NCI-H2107 treated with DMSO at 0.1 percent for 48 hours (cell line): ENCODE data around the gene MMP15.
"Not testable (repeated sequence)": the region's sequence is repeated elsewhere in the genome, so short reads cannot be mapped to it uniquely, and the experiment has no call there.

Experiments
- DNase-seq: peaks from one replicate; lab custom pipeline; 2025; ENCODE audit not compliant: unreplicated experiment; lab: John Stamatoyannopoulos, UW

The MMP15 gene

DNA sequence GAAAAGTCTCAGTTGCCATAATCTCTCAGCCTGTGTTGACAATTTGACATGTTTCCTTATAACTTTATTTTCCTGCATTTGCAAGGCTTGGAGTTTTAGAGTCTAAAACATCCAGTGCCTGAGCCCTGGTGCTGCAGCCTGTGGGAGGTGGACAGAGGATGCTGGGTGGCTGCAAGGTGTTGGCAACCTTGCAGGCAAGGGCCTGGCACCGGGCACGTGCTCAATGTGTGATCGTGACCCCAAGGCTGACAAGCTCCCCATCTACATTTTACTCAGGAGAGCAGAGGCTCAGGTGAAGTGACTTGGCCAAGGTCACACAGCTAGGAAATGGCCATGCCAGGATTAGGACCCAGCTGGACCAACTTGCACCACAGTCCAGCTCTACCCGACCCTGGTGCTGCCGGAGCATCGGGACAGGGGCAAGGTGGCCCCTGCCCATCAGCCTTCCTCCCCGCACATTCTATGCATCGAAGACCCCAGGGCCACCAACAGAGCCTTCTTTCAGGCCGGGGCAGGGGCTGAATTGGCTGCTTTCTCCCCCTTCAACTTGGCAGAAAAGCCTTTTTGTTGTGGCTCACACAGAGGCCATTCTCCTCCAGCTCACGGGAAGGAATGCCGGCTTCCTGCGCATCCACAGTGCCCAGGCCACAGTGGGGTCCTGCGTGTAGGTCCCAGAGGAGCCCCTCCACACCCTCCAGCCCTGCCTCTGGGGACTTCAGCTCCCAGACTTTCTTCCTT, 23.1 kb downstream of the MMP15 start:
- no peak for DNase-seq

DNA sequence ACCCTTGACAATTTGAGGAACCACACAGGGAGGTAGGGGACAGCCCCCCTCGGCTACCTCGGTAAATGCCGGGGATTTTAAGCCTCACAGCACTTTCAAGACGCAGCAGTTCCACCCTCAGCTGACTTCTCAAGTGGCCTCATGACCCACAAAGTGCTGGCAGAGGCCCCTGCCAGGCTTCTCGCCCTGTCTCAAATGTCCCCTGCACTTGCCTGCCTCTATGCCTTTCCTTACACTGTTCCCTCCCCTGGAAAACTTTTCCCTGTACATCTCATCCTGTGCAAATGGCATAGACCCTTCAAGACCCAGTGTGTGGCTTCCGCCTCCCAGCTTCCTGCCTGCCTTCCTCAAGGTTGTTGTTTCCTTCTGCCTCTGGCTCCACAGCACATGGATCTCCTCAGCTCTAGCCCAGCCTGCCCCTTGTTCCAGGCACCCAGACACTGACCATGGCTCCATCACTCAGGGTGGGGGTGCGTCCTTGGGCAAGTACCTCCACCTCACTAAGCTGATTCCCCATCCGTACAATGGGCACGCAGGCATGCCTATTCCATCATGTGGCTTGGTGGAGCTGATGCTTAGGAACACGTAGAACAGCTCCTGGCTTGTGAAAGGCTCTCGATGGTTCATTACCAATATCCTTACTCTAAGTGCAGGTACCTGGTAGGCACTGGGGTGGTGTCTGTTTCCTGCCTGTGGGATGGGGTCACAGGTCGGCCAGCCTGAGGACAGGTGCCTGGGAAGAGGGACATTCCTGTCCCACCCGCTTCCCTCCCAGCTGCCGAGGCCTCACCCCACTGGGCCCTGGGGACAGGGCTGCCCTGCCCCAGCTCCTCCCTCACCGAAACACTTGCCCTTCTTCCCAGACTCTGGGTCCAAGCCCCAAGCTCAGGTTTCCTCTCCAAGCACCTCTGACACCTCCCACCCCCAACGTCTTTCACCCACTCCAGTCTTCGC, 24.0 kb downstream of the MMP15 start:
- DNase-seq = no peak

DNA sequence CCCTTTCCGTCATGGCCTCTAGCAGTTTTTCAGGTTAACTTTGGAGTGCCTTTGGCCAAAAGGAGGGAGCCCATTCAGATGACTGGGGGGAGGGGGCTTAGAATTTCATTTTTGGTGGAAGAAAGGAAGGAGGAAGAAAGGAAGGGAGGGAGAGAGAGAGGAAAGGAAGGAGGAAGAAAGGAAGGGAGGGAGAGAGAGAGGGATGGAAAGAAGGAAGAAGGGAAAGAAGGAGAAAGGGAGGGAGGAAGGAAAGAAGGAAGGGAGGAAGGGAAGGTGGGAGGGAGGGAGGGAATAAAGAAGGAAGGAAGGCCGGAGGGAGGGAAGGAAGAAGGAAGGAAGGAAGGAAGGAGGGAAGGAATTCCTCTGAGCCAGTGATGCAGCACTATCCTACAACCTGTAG, 25.7 kb downstream of the MMP15 start:
- DNase-seq = no peak

DNA sequence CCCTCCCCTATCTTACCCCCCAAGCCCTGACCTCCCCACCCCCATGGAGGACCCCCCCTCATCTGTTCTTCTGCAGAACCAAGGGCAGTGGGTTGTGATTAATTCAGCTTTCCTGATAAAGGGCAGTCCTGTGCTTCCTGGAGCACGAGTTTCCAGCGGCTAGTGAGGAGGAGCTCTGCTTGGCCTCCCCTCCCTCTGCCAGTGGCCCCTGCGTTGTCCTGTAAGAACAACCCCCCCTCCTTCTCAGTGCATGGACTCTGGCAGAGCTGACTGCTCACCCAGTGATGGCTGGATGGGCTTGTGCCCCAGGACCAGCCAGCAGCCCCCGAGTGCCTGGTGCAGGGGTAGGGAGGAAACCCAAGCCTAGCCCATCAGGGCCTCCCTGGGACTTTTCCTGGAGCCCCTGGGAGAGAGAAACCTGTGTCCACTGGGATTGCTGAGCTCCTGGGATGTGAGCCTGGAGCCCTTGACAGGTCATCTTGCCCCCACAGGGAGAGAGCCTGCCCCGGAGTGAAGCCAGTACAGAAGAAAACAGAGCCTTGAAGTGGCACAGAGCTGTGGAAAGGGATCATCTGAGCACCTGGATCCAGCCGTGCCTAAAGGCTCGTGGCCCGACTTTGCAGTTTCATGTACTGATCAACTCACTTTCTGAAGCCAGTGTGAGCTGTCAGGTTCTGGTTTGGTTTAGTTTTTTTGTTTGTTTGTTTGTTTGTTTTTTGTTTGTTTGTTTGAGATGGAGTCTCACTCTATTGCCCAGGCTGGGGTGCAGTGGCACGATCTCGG, 26.5 kb downstream of the MMP15 start:
- DNase-seq = no peak

DNA sequence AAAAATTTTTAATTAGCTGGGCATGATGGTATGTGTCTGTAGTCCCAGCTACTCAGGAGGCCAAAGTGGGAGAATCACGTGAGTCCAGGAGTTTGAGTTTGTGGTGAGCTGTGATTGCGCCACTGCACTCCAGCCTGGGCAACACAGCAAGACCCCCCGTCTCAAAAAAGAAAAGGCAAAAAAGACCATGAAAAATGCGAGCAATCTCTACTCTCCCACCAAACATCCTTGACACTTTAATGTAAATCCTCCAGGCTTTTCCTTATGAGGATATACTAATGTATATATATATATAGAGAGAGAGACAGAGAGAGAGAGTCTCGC, 28.1 kb downstream of the MMP15 start:
- DNase-seq = no peak

DNA sequence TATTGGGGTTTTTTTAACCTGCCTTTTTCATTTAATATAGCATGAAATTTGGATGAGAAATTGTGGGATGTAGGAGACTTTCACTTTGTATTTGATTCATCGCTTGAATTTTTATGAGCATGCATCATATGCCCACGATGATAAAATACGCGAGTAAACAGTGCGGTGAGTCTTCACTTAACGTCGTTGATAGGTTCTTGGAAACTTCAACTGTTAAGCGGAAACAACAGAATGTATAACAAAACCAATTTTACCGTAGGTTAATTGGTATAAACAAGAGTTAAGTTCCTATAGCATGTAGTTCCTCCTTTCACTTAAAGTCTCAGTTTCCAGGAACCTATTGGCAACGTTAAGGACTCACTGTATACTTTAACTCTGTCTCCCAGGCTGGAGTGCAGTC, 28.7 kb downstream of the MMP15 start:
- no peak for DNase-seq

DNA sequence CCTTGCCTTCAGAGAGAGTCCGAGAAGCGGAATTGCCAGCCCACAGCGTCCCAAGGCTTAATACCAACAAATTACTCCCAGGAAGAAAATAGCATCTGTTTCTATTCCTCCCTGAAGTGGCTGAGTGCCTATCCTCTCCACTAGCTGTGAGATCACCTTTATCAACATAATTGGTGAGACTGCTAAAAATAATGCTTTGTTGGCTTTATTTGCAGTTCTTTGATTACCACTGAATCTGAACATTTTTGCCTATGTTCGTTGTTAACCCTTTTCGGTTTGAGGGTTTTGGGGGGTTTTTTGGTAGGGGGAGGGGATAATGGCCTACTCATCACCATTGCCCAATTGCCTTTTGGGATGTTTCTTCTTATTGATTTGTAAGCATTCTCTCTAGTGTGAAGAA, 31.0 kb downstream of the MMP15 start:
- DNase-seq = no peak

DNA sequence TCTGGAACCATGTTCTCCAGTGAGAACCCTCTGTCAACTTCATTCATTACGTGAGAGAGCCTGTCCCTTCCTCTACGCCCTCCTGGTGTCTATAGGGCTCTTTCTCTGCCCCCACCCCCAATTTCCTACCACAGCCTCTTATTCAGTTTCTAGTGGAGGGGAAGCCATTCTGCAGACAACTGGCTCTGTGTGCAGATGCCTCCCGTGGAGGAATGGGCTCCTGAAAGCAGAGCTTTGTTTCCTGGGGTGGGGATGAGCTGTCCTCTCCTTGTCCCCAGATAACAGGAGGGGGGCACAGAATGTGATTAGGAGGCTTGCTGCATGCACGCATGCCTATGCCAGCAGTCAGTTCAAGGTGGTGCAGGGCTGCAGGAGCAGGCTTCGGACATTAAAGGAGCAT, 31.6 kb downstream of the MMP15 start:
- no peak for DNase-seq

DNA sequence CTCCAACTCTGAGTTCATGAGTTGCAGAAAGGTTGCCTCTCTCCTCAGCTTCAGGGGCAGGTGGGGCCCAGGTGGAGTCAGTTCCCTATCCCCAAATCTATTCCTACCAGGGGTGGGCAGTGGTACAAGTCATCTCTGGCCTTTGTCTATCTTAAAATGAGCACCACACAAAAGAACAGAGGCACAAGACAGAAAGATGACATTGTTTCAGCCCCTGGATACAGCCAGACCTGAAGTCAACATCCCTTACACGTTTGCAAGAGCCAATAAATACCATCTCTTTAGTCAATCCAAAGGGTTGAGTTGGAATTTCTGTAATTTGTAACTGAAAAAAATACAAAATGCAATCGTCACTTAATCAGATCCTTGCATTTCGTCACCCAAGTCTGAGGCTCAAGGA, 32.2 kb downstream of the MMP15 start:
- no peak for DNase-seq

DNA sequence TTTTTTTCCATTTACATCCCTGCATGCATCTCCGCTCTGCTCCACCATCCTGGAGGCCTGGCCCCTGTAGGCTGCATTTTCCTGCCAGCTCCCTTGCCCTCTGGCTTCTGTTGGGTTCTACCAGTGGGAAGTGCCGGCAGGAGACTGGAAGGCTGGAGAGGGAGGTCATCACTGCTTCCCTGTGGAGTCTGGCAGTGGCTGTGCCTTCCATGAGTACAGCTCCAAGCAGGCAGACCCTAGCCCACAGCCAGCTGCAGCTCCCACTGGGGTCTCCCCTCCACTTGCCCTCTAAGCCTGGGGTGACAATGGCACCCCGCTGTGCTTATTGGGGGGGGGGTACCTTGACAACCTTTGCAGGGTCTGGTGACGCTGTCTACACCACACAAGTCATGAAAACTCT, 37.3 kb downstream of the MMP15 start:
- no peak for DNase-seq

DNA sequence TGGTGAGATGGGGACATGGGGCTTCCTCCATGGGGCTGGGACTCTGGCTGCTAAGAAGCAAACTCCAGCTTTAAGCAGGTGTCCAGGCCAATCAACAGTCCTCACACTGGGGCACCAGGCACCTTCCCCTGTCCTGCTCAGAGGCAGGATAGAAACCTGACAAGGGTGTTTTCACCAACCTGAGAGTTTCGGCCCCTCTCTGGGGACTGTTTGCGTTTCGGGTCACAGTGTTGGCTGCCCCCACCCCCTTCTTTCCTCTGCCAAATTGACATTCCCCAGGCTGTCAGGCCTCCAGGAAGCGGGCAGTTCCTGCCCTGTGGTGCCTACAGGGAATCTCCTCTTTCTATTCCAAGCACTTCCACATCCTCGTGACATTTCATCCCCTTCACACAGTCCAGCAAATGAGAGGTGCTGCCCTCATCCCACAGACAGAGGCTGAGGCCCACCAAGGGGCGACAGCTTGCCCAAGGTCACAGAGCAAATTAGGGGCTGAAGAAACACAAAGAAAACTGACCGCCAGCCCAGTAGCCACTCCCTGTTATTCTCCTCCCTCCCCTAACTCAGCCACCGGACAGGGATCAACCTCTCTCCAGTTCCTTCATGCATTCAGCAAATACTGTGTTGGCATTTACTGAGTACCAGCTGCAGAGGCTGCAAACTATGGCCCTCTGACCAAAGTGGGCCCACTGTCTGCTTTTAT, 38.0 kb downstream of the MMP15 start:
- DNase-seq = no peak

DNA sequence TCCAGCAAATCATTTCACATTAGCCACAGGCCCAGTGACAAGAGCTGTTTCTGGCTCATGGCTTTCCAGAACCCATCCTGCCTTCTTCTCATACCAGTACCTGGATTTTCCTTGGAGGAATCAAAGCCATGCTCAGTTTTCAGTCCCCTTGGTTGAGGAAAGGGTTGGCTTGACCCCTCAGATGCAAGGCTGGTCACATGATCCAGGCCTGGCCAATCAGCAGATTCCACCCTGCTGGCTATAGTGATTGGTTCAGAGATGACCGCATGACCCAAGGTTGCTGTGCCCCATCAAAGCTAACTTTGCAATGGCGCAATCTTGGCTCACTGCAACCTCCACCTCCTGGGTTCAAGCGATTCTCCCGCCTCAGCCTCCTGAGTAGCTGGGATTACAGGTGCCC, 45.0 kb downstream of the MMP15 start:
- DNase-seq = no peak

DNA sequence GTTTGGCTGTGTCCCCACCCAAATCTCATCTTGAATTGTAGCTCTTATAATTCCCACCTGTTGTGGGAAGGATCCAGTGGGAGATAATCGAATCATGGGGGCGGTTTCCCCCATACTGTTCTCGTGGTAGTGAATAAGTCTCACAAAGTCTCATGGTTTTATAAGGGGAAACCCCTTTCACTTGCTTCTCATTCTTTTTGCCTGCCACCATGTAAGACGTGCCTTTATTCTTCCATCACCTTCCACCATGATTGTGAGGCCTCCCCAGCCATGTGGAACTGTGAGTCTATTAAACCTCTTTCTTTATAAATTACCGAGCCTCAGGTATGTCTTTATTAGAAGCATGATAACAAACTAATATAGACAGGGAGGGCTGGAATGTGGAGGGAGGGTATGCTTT, 46.6 kb downstream of the MMP15 start:
- not testable (repeated sequence) for DNase-seq

DNA sequence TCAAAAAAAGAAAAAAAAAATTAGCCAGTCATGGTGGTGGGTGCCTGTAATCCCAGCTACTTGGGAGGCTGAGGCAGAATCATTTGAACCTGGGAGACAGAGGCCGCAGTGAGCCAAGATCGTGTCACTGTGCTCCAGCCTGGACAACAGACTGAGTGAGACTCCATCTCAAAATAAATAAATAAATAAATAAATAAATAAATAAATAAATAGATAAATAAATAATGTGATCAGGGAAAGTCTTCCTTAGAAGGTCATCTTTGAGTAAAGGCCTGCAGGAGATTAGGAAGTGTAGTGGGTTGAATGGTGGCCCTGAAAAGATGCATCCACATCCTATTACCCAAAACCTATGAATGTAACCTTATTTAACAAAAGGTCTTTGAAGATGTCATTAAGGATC, 47.5 kb downstream of the MMP15 start:
- not testable (repeated sequence) for DNase-seq

DNA sequence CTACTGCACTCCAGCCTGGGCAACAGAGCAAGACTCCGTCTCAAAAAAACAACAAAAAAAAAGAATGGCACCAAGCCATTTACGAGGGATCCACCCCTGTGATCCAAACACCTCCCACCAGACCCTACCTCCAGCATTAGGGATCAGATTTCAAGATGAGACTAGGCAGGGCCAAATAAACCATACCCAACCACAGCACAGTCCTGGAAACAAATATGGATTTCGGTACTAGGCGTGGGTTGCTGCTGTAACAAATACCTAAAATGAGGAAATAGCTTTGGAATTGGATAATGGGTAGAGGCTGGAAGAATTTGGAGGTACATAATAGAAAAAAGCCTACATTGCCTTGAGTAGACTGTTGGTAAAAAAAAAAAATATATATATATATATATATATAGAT, 49.1 kb downstream of the MMP15 start:
- no peak for DNase-seq

DNA sequence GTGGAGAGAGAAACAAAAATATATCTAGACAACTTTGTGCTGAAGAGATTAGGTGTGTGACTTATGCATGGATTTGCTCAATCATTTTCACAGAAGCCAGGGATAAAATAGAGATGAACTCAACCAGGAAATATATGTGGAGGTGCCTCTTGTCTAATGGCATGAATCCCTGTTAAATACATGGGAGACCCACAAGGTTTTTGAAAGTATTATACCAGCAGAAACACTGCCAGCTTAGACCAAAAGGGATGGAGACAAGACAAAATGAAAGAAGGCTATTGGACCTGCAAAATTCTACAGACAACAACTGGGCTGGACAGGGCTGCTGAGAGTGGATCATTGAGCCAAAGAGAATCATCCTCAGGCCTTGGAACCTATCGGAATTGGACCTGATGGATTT, 51.0 kb downstream of the MMP15 start:
- no peak for DNase-seq

DNA sequence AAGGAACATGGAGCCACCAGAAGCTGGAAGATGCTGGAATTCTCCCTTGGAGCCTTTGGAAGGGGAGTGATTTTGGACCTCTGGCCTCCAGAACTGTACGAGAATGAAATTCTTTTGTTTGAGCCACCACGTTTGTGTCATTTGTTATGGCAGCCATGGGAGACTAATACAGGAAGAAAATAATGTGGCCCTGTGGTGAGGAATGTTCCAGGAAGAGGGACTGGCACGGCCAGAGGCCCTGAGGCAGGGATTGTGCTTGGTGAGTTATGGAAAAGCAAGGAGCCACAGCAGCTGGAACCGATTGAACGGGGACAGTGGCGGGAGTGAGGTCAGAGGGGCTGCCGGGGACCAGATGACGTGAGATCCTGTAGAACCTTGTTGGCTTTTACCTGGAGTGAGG, 52.2 kb downstream of the MMP15 start:
- no peak for DNase-seq

DNA sequence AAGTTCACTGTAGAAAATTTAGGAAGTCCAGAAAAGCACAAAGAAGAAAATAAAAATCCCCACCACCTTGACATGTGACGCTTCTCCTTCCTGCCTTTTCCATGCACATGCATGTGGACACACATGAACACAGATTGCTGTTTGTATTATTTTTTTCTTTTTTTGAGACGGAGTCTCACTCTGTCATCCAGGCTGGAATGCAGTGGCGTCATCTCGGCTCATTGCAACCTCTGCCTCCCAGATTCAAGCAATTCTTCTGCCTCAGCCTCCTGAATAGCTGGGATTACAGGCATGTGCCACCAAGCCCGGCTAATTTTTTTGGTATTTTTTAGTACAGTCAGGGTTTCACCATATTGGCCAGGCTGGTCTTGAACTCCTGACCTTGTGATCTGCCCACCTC, 55.1 kb downstream of the MMP15 start:
- not testable (repeated sequence) for DNase-seq

DNA sequence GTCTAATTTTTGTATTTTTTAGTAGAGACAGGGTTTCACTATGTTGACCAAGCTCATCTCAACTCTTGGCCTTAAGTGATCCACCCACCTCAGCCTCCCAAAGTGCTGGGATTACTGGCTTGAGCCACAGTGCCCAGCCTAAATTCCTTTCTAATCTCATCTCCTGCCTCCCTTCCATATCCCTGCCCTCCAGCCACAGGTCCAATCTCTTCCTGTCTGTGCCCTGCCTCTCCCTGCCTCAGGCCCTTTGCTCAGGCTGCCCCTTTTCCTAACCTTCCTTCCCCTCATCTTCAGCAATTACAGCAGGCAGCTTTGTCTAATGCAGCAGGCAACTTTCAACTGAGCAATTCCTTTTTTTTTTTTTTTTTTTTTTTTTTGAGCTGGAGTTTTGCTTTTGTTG, 56.8 kb downstream of the MMP15 start:
- DNase-seq = no peak

DNA sequence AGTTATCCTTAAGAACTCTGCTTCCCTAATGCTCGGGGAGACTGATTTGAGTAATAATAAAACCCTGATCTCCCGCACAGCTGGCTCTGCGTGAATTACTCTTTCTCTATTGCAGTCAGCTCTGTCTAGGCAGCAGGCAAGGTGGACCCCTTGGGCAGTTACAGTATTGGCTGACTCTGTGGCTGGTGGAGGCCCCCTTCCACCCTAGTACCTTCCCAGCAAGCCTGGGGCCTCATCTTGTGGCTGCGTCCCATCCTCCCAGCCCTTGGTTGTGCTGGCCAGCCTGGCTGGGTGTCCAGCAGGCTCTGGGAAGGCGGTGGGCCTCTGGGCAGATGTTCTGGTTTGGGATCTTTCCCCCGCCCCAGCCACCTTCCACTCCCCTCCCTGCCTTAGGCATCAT, 59.1 kb downstream of the MMP15 start:
- DNase-seq = no peak

DNA sequence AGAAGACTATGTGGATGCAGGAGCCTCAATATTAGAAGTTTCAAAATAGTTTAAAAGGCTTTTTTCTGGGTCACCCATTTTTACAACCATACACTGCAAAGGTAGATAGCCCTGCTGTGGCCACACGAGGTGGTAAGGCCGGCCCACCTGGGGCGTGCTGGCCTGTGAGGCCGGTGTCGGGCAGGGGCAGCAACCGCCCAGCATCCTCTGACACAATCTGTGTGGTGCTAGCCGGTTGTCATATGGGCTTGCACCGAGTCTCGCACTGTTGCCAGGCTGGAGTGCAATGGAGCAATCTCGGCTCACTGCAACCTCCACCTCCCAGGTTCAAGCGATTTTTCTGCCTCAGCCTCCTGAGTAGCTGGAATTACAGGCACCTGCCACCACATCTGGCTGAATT, 59.6 kb downstream of the MMP15 start:
- no peak for DNase-seq
